ENCODE measurements around the gene TRIM9.

Gene TRIM9

GRCh38 chr14:51081712-51082111, 13.2 kb downstream of the TRIM9 start:
- Histone ChIP-seq H4K91ac (ENCODE audit: low read length) (no peak overlapping the region), H3K18ac (ENCODE audit: low read depth in 1 of 2, low read length in 2 of 2) (no peak overlapping the region), H3K36me3 (ENCODE audit: control insufficient read depth in 1 of 2, insufficient read depth in 2 of 2, low read depth in 1 of 2, low read length in 2 of 2) (no peaks in the 10 kb centered on the region), H3K9me3 (ENCODE audit: control insufficient read depth, low read length) (no peaks in the 10 kb centered on the region), H2BK12ac (ENCODE audit: low read length in 2 of 2) (no peak overlapping the region), H3K79me1 (replicated peaks; ENCODE audit: low read length, poor library complexity, severe bottlenecking) (no peaks in the 10 kb centered on the region), H2AK5ac (ENCODE audit: low read length, severe bottlenecking) (no peak overlapping the region), H2BK15ac (ENCODE audit: low read depth, poor library complexity, severe bottlenecking) (no peak overlapping the region), H3K4me3 (ENCODE audit: insufficient read depth in 1 of 2, low read depth in 1 of 2, low read length in 2 of 2) (no peak overlapping the region), H4K8ac (ENCODE audit: low read length) (no peak overlapping the region), H3K4ac (ENCODE audit: low read depth in 1 of 2, low read length in 2 of 2) (no peak overlapping the region), H3K9ac (ENCODE audit: low read length) (no peak overlapping the region), H2BK5ac (ENCODE audit: low read depth, low read length, poor library complexity, severe bottlenecking) (no peak overlapping the region), H2BK120ac (ENCODE audit: low read depth, low read length) (no peak overlapping the region), H3K14ac (ENCODE audit: low read length in 2 of 2) (no peak overlapping the region), H3K4me2 (ENCODE audit: low read length, poor library complexity, severe bottlenecking) (no peak overlapping the region), H3K27ac (ENCODE audit: low read length, poor library complexity, severe bottlenecking) (no peak overlapping the region), H3K23ac (ENCODE audit: low read length in 2 of 2) (no peak overlapping the region), H3K27me3 (ENCODE audit: control insufficient read depth in 1 of 2, insufficient read depth in 1 of 2, low read length in 2 of 2) (no peaks in the 10 kb centered on the region), H3K4me1 (ENCODE audit: control insufficient read depth, insufficient read depth, low read depth, low read length) (peaks cover 1% of the 10 kb centered on the region), H2AFZ (ENCODE audit: low read depth, low read length) (no peak overlapping the region)
- WGBS = 74% methylated on average over 3 of the region's 3 CpGs
- DNase-seq = no peak

- Histone ChIP-seq H3K27ac (ENCODE audit: low read length, poor library complexity, severe bottlenecking) (no peak overlapping the region), H4K8ac (ENCODE audit: low read length) (no peak overlapping the region), H3K4ac (ENCODE audit: low read depth in 1 of 2, low read length in 2 of 2) (no peak overlapping the region), H2BK15ac (ENCODE audit: low read depth, poor library complexity, severe bottlenecking) (no peak overlapping the region), H3K36me3 (ENCODE audit: control insufficient read depth in 1 of 2, insufficient read depth in 2 of 2, low read depth in 1 of 2, low read length in 2 of 2) (no peaks in the 10 kb centered on the region), H3K4me3 (ENCODE audit: insufficient read depth in 1 of 2, low read depth in 1 of 2, low read length in 2 of 2) (no peak overlapping the region), H2BK12ac (ENCODE audit: low read length in 2 of 2) (no peak overlapping the region), H3K18ac (ENCODE audit: low read depth in 1 of 2, low read length in 2 of 2) (no peak overlapping the region), H3K27me3 (ENCODE audit: control insufficient read depth in 1 of 2, insufficient read depth in 1 of 2, low read length in 2 of 2) (no peaks in the 10 kb centered on the region), H2AFZ (ENCODE audit: low read depth, low read length) (no peak overlapping the region), H2BK5ac (ENCODE audit: low read depth, low read length, poor library complexity, severe bottlenecking) (no peak overlapping the region), H3K79me1 (replicated peaks; ENCODE audit: low read length, poor library complexity, severe bottlenecking) (no peaks in the 10 kb centered on the region), H3K23ac (ENCODE audit: low read length in 2 of 2) (no peak overlapping the region), H3K9me3 (ENCODE audit: control insufficient read depth, low read length) (no peaks in the 10 kb centered on the region), H2AK5ac (ENCODE audit: low read length, severe bottlenecking) (no peak overlapping the region), H2BK120ac (ENCODE audit: low read depth, low read length) (no peak overlapping the region), H4K91ac (ENCODE audit: low read length) (no peak overlapping the region), H3K9ac (ENCODE audit: low read length) (no peak overlapping the region), H3K14ac (ENCODE audit: low read length in 2 of 2) (no peak overlapping the region), H3K4me1 (ENCODE audit: control insufficient read depth, insufficient read depth, low read depth, low read length) (peaks cover 1% of the 10 kb centered on the region), H3K4me2 (ENCODE audit: low read length, poor library complexity, severe bottlenecking) (no peak overlapping the region)
- DNase-seq = no peak
- WGBS = 97% methylated on average over 2 of the region's 4 CpGs
Measured at GRCh38 chr14:51081209-51081608, 13.7 kb downstream of the TRIM9 start.

GRCh38 chr14:51080645-51081044, 14.3 kb downstream of the TRIM9 start:
- no peak overlapping the region for H3K9ac ChIP-seq (ENCODE audit: low read length)
- no peak overlapping the region for H3K23ac ChIP-seq (ENCODE audit: low read length in 2 of 2)
- H3K27ac ChIP-seq (ENCODE audit: low read length, poor library complexity, severe bottlenecking) = no peak overlapping the region
- H2BK120ac ChIP-seq (ENCODE audit: low read depth, low read length) = no peak overlapping the region
- H4K91ac ChIP-seq (ENCODE audit: low read length) = no peak overlapping the region
- no peak overlapping the region for H3K4ac ChIP-seq (ENCODE audit: low read depth in 1 of 2, low read length in 2 of 2)
- H4K8ac ChIP-seq (ENCODE audit: low read length) = no peak overlapping the region
- H3K4me1 ChIP-seq (ENCODE audit: control insufficient read depth, insufficient read depth, low read depth, low read length) = peaks cover 1% of the 10 kb centered on the region
- DNase-seq = no peak
- no peak overlapping the region for H3K14ac ChIP-seq (ENCODE audit: low read length in 2 of 2)
- H3K79me1 ChIP-seq (replicated peaks; ENCODE audit: low read length, poor library complexity, severe bottlenecking) = no peaks in the 10 kb centered on the region
- H3K27me3 ChIP-seq (ENCODE audit: control insufficient read depth in 1 of 2, insufficient read depth in 1 of 2, low read length in 2 of 2) = no peaks in the 10 kb centered on the region
- H3K4me3 ChIP-seq (ENCODE audit: insufficient read depth in 1 of 2, low read depth in 1 of 2, low read length in 2 of 2) = no peak overlapping the region
- H2BK12ac ChIP-seq (ENCODE audit: low read length in 2 of 2) = no peak overlapping the region
- H3K9me3 ChIP-seq (ENCODE audit: control insufficient read depth, low read length) = no peaks in the 10 kb centered on the region
- WGBS = 88% methylated on average over 2 of the region's 3 CpGs
- no peak overlapping the region for H2AFZ ChIP-seq (ENCODE audit: low read depth, low read length)
- H3K36me3 ChIP-seq (ENCODE audit: control insufficient read depth in 1 of 2, insufficient read depth in 2 of 2, low read depth in 1 of 2, low read length in 2 of 2) = no peaks in the 10 kb centered on the region
- no peak overlapping the region for H3K18ac ChIP-seq (ENCODE audit: low read depth in 1 of 2, low read length in 2 of 2)
- H2BK5ac ChIP-seq (ENCODE audit: low read depth, low read length, poor library complexity, severe bottlenecking) = no peak overlapping the region
- H3K4me2 ChIP-seq (ENCODE audit: low read length, poor library complexity, severe bottlenecking) = no peak overlapping the region
- H2BK15ac ChIP-seq (ENCODE audit: low read depth, poor library complexity, severe bottlenecking) = no peak overlapping the region
- no peak overlapping the region for H2AK5ac ChIP-seq (ENCODE audit: low read length, severe bottlenecking)

- DNase-seq = no peak
- no peaks in the 10 kb centered on the region for H3K79me1 ChIP-seq (replicated peaks; ENCODE audit: low read length, poor library complexity, severe bottlenecking)
- no peak overlapping the region for H3K27ac ChIP-seq (ENCODE audit: low read length, poor library complexity, severe bottlenecking)
- no peak overlapping the region for H2AK5ac ChIP-seq (ENCODE audit: low read length, severe bottlenecking)
- H3K23ac ChIP-seq (ENCODE audit: low read length in 2 of 2) = no peak overlapping the region
- no peaks in the 10 kb centered on the region for H3K9me3 ChIP-seq (ENCODE audit: control insufficient read depth, low read length)
- H2BK120ac ChIP-seq (ENCODE audit: low read depth, low read length) = no peak overlapping the region
- no peak overlapping the region for H2BK5ac ChIP-seq (ENCODE audit: low read depth, low read length, poor library complexity, severe bottlenecking)
- H2AFZ ChIP-seq (ENCODE audit: low read depth, low read length) = no peak overlapping the region
- H4K8ac ChIP-seq (ENCODE audit: low read length) = no peak overlapping the region
- H3K27me3 ChIP-seq (ENCODE audit: control insufficient read depth in 1 of 2, insufficient read depth in 1 of 2, low read length in 2 of 2) = no peaks in the 10 kb centered on the region
- H3K4ac ChIP-seq (ENCODE audit: low read depth in 1 of 2, low read length in 2 of 2) = no peak overlapping the region
- H3K9ac ChIP-seq (ENCODE audit: low read length) = no peak overlapping the region
- no peak overlapping the region for H4K91ac ChIP-seq (ENCODE audit: low read length)
- H2BK12ac ChIP-seq (ENCODE audit: low read length in 2 of 2) = no peak overlapping the region
- no peaks in the 10 kb centered on the region for H3K36me3 ChIP-seq (ENCODE audit: control insufficient read depth in 1 of 2, insufficient read depth in 2 of 2, low read depth in 1 of 2, low read length in 2 of 2)
- 44% methylated on average over 1 of the region's 1 CpG for WGBS
- no peak overlapping the region for H3K14ac ChIP-seq (ENCODE audit: low read length in 2 of 2)
- no peak overlapping the region for H3K4me3 ChIP-seq (ENCODE audit: insufficient read depth in 1 of 2, low read depth in 1 of 2, low read length in 2 of 2)
- H2BK15ac ChIP-seq (ENCODE audit: low read depth, poor library complexity, severe bottlenecking) = no peak overlapping the region
- no peak overlapping the region for H3K4me2 ChIP-seq (ENCODE audit: low read length, poor library complexity, severe bottlenecking)
- no peak overlapping the region for H3K18ac ChIP-seq (ENCODE audit: low read depth in 1 of 2, low read length in 2 of 2)
- peaks cover 1% of the 10 kb centered on the region for H3K4me1 ChIP-seq (ENCODE audit: control insufficient read depth, insufficient read depth, low read depth, low read length)
Measured at GRCh38 chr14:51079489-51079888, 15.4 kb downstream of the TRIM9 start.

All from mesenchymal stem cell (in vitro differentiated cells and primary cell).